GM10248 (cell line): Measurements from ENCODE around the gene OR14I1.

Experiments
- CTCF ChIA-PET: fragments of 300-600 bp; sonication (Branson Sonifier 250); formaldehyde crosslinking; extraction: SDS; loops from one replicate; lab custom pipeline; 2021; ENCODE audit warnings: antibody characterized with exemption; lab: Yijun Ruan, JAX
- POLR2A ChIA-PET: fragments of 350-650 bp; sonication (Branson Sonifier 250); formaldehyde crosslinking; extraction: SDS; loops from one replicate; lab custom pipeline; 2020; ENCODE audit warnings: antibody characterized with exemption; lab: Yijun Ruan, JAX
- DNase-seq: peaks from one replicate; pipeline ENCODE4 v3.0.0; 2012; ENCODE audit errors: extremely low spot score
- TF ChIP-seq, protein P1 (sequence below): IDR thresholded peaks from 2 replicates; pipeline ENCODE4 v1.5.1; 2012; ENCODE audit warnings: mild to moderate bottlenecking, low read depth; ENCODE audit errors: extremely low read depth, missing control alignments, control extremely low read depth

The OR14I1 gene

DNA sequence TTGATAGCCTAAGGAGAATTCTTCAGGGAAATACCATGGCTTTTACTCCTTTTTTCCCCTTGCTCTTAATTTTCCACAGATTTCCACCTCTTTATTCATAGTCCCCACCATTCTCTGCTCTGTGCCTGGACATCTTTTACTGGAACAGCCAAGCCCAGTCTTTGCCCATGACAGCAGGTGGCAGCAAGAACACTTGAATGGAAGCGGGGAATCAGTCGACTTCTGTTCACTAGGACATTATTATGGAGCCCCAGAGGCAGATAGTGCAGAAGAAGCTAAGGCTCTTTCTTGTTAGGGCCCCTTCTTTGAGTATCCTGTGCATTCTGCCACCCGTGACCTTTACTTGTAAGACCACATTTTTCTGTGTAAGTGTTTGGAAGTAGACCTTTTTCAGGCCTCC lies 6.3 kb downstream of the OR14I1 start:
- ChIA-PET CTCF (interaction anchor here (1.0 to 2.5 kb wide), 5 partner anchors 9 to 111 kb away, joined by 3 to 9 read pairs (median 5); no protein-coding TSS in a partner anchor), POLR2A (no interaction called here)
- TF ChIP-seq, protein P1, sequence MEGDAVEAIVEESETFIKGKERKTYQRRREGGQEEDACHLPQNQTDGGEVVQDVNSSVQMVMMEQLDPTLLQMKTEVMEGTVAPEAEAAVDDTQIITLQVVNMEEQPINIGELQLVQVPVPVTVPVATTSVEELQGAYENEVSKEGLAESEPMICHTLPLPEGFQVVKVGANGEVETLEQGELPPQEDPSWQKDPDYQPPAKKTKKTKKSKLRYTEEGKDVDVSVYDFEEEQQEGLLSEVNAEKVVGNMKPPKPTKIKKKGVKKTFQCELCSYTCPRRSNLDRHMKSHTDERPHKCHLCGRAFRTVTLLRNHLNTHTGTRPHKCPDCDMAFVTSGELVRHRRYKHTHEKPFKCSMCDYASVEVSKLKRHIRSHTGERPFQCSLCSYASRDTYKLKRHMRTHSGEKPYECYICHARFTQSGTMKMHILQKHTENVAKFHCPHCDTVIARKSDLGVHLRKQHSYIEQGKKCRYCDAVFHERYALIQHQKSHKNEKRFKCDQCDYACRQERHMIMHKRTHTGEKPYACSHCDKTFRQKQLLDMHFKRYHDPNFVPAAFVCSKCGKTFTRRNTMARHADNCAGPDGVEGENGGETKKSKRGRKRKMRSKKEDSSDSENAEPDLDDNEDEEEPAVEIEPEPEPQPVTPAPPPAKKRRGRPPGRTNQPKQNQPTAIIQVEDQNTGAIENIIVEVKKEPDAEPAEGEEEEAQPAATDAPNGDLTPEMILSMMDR: peak; percentile 14
- peak; percentile 30 for DNase-seq

DNA sequence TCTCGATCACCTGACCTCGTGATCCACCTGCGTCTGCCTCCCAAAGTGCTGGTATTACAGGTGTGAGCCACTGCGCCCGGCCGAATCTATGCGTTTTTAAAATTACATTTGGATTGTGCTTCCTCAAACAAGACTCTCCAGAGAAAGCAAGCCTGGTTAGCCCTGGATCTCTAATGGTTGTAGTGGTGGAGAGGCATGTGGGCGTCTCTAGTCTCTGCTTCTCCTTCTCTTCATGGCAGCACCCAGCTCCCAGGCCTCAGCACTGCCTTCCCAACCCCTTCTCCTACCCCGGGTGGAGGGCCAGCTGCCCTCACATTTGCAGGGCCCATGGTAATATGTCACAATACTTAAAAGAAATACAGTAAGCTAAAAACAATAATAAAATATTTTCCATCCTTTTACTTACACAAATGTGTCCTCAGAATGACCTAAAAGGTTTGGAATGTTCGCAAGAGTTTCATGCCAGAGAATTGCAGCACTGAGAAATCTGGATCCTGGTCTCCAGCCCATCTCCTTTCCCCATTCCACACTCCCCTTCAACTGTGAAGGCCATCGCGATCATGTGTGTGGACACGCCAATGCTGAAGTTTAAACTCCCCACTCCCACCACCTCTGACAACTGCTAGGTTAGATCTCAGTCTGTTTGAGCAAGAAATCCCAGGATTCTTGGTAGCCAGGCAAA lies 7.0 kb downstream of the OR14I1 start:
- ChIA-PET CTCF (interaction anchor here (1.4 kb wide), 1 partner anchor 9 kb away, joined by 3 read pairs; no protein-coding TSS in a partner anchor), POLR2A (no interaction called here)

DNA sequence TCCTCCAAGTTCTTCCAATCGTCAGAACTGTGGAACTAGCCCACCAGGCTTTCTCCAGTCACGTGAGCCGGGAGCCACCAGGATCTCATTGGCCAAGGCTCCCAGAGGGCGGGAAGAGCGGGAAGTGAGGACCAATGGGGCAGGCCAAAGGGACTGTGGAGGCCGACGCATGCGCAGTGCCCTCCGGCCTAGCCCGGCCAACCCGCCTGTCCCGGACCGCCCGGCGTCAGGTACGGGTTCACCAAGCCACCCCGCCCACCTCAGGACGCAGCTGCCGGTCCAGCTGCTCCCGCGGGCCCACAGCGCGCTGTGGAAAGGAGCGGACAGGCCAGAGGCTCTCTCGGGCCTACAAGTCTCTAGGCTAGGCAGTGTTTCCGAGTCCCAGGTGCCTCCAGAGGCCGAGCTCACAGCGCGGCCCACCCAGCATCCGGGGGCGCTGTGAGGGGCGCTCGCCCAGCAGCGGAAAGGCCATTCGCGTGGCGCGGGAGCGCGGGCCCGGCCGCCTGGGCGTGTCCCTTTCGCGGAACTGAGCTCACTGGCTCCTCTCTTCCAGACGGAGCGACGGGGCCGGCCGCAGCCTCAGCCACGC lies 10.9 kb downstream of the OR14I1 start:
- CTCF ChIA-PET: interaction anchor here (1.0 to 1.2 kb wide), 4 partner anchors 12 to 115 kb away, joined by 3 to 6 read pairs (median 3); no protein-coding TSS in a partner anchor
- TF ChIP-seq, protein P1: no peak
- DNase-seq: no peak
- POLR2A ChIA-PET: no interaction called here

More for the DNA sequence above, 7.0 kb downstream of the OR14I1 start:
- TF ChIP-seq, protein P1: no peak
- no peak for DNase-seq

DNA sequence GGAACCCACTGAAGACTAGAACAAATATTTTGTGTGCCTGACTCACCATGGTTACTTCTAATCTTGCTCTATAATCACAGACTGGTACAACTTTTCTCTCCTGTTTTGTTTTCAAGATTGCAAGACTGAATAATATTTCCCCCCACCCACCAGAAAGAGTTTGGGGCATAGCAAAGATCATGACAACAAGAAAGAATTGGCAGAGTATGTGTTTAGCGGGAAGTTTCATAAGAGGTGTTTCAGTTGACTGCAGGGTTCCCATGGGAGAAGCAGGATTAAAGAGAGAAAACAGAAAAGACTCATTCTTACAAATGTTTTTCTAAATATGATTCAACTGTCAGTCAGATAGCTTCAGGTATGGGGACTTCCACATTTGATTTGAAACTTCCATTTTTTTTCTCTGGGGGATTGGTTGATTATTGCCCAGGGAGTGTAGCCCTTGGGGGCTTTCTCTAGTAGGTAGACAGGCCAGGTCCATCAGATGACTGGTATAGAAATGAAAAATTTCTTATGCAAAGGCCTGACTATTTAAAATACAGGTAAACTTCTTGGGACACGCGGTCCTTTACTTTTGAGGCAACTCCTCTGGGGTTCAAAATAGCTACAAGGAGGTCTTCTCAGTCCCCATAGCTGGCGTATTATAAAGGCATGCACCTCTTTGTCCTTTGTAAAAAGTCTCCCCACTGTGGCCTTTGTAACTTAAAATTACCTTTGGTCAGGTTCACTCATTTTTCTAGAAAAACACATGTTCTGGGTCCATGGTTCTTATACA lies 13.9 kb downstream of the OR14I1 start:
- CTCF ChIA-PET: interaction anchor here (0.7 to 4.1 kb wide), 4 partner anchors 16 to 75 kb away, joined by 3 to 34 read pairs (median 4); no protein-coding TSS in a partner anchor
- POLR2A ChIA-PET: no interaction called here
- peak; percentile 37 for DNase-seq
- TF ChIP-seq, protein P1: no peak

DNA sequence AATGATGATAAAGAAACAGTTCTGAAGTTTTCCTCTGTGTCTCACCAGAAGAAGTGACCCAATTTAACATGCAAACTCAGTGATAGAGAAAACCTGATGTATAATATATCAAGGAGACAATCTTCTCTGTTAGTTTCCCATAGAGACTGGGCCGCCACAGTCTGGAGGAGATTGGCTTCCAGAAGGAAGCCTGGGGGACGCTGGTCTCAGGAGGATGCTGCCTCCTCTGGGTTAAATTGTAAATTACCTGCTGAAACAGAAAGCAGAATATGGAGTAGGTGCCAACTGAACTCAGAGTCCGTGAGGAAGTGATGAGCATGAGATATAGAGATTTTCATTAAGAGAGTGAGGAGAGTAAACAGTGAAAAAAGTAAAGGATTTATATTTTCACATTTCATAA lies 15.8 kb downstream of the OR14I1 start:
- peak; percentile 53 for DNase-seq
- ChIA-PET POLR2A (interaction anchor here (0.6 kb wide), 1 partner anchor 152 kb away, joined by 4 read pairs; no protein-coding TSS in a partner anchor), CTCF (interaction anchor here (0.7 to 4.1 kb wide), 7 partner anchors 8 to 287 kb away, joined by 3 to 34 read pairs (median 3); no protein-coding TSS in a partner anchor)
- TF ChIP-seq, protein P1: peak; percentile 59

DNA sequence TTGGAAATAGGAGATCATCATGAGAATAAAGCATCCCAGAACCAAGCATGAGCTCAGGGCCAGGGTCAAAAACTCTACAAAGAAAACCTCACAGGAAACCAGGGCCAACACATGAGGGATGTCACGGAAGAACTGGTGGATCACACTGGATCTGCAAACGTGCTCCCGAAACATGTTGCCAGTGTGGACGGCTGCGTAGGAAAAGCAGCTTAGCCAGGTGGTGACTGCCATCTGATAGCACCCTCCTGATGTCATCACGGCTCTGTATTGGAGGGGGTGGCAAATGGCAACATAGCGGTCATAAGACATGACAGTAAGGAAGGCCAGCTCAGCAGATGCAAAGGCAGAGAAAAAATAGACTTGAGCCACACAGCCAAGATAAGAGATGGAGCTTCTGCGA lies 20.9 kb downstream of the OR14I1 start:
- ChIA-PET CTCF (interaction anchor here (1.3 to 2.2 kb wide), 3 partner anchors 8 to 18 kb away, joined by 3 to 7 read pairs (median 5); no protein-coding TSS in a partner anchor), POLR2A (no interaction called here)
- DNase-seq: no peak
- TF ChIP-seq, protein P1: no peak
